ENCODE results near the gene KNSTRN. TPM values are rescaled to one million over a fixed set of nuclear protein-coding genes. Genes with fewer than 3 reads are reported as not detected.

The KNSTRN gene
- total and polyA plus RNA-seq, 2 of the 13 experiments (the other 11 are each of a cell fraction or from before 2014, with no cell fraction given) = 20.3 to 62.3 TPM

DNA sequence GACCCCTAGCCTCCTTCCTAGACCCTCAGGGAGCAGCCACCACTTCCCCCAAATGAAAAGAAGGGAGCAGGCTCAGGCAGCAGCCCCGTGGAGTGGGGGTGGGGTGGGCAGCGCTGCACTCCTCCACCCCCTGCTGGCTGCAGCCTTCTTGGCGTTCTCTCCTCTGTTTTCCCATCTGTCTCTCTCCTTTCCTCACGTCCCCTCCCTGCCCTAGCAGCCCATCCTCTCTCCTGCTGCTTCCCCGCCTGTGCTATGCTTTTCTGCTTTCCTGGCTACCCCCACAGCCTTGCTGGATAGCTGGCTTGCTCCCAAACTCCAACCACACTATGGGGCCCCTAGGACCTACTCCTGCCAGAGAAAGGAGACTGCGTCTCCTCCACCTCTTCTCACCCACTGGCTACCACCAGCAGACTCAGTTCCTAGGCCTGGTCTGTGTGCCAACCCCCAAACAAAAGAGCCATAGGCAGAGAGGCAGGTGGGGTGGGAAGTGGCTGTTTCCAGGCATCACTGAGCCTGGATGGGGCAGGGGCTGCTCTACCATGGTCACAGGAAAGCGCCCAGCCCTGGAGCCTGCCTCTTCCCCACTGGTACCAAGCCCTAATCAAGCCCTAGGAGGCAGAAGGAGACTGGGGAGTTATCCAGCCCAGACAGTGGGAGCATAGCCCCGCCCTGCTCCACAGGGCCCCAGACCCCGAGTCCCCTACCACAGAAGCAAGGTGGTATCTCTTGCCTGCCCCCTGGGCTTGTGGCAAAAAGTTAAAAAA lies 27.9 kb upstream of the KNSTRN start:
- Histone ChIP-seq H3K27me3 (ENCODE audit: control insufficient read depth in 1 of 2, insufficient read depth in 2 of 2, low read length in 2 of 2) (peaks cover 0 to 29% of the 10 kb centered on the region in 2 experiments; a peak in 4 of 5 replicates), H3K79me2 (ENCODE audit: insufficient read depth, low read length) (no peaks in the 10 kb centered on the region), H3K9me3 (ENCODE audit: low read length) (no peaks in the 10 kb centered on the region), H3K4me2 (ENCODE audit: low read depth, low read length) (peak overlapping the region; percentile 29; the same call in 1 of the 2 replicates), H3K4me1 (ENCODE audit: insufficient read depth, low read length) (peaks cover 41% of the 10 kb centered on the region), H3K4me3 (replicated peaks in 1 of 3; ENCODE audit: insufficient read depth in 1 of 3, low read depth in 2 of 3, low read length in 3 of 3) (no peak overlapping the region), H4K20me1 (ENCODE audit: insufficient read depth, low read length) (no peaks in the 10 kb centered on the region), H3K27ac (ENCODE audit: extremely low read length, insufficient read depth, low read length) (no peak overlapping the region), H3K36me3 (replicated peaks in 1 of 2; ENCODE audit: control insufficient read depth in 1 of 2, insufficient read depth in 2 of 2, low read length in 2 of 2) (no peaks in the 10 kb centered on the region), H2AFZ (ENCODE audit: low read length) (no peak overlapping the region), H3K9ac (ENCODE audit: insufficient read depth, low read depth, low read length) (no peak overlapping the region)
- ChIA-PET POLR2A (interaction anchor here (1.0 kb wide), 1 partner anchor 14 kb away, joined by 3 read pairs; the partner anchor contains the start of gene CCDC9B), CTCF (ENCODE audit: low intra/inter-chr PET ratio, low total read pairs) (interaction anchor here (1.4 to 2.0 kb wide), 2 partner anchors 10 to 13 kb away, joined by 3 to 7 read pairs; partner anchors contain the start of gene CCDC9B)
- 21% methylated on average over 8 of the region's 9 CpGs for WGBS (ENCODE audit: low lambda C conversion rate)
- FAIRE-seq (peak; percentile 4), DNase-seq (ENCODE audit: low spot score) (no peak), ATAC-seq (peak; percentile 65)
- intact Hi-C loops (cut with micrococcal nuclease; ENCODE audit: unreplicated experiment) = no loop called here
- in situ Hi-C loops (cut with HindIII; ENCODE audit: extremely low pct_ligation_motif_present, low pct_unique_long_range_greater_than_20kb) = no loop called here
- BruUV-seq (replicated peaks) = no TSS peak
- TF ChIP-seq PRPF4 (IDR thresholded peaks at IDR 0.05; ENCODE audit: low read depth, low read length, poor library complexity, severe bottlenecking) (peak; percentile 63), ZNF256 (CRISPR knock-in tag; conservative IDR thresholded peaks at IDR 0.05) (no peak), KLF11 (CRISPR knock-in tag; IDR thresholded peaks at IDR 0.05) (no peak), BORCS8-MEF2B (CRISPR knock-in tag; IDR thresholded peaks at IDR 0.05) (no peak), CENPX (CRISPR knock-in tag; IDR thresholded peaks at IDR 0.05) (no peak), RAD21 (CRISPR knock-in tag; IDR thresholded peaks at IDR 0.05) (0 out of 2 replicates have a peak, but pooled peaks have one; percentile 31), SP4 (CRISPR knock-in tag; IDR thresholded peaks at IDR 0.05) (no peak)
- TF ChIP-seq, protein P1, sequence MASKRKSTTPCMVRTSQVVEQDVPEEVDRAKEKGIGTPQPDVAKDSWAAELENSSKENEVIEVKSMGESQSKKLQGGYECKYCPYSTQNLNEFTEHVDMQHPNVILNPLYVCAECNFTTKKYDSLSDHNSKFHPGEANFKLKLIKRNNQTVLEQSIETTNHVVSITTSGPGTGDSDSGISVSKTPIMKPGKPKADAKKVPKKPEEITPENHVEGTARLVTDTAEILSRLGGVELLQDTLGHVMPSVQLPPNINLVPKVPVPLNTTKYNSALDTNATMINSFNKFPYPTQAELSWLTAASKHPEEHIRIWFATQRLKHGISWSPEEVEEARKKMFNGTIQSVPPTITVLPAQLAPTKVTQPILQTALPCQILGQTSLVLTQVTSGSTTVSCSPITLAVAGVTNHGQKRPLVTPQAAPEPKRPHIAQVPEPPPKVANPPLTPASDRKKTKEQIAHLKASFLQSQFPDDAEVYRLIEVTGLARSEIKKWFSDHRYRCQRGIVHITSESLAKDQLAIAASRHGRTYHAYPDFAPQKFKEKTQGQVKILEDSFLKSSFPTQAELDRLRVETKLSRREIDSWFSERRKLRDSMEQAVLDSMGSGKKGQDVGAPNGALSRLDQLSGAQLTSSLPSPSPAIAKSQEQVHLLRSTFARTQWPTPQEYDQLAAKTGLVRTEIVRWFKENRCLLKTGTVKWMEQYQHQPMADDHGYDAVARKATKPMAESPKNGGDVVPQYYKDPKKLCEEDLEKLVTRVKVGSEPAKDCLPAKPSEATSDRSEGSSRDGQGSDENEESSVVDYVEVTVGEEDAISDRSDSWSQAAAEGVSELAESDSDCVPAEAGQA (IDR thresholded peaks at IDR 0.05; ENCODE audit: low read depth) = no peak
- TF ChIP-seq, protein P1 (CRISPR knock-in tag; IDR thresholded peaks at IDR 0.05; ENCODE audit: borderline replicate concordance) = no peak
- TF ChIP-seq, protein P2, sequence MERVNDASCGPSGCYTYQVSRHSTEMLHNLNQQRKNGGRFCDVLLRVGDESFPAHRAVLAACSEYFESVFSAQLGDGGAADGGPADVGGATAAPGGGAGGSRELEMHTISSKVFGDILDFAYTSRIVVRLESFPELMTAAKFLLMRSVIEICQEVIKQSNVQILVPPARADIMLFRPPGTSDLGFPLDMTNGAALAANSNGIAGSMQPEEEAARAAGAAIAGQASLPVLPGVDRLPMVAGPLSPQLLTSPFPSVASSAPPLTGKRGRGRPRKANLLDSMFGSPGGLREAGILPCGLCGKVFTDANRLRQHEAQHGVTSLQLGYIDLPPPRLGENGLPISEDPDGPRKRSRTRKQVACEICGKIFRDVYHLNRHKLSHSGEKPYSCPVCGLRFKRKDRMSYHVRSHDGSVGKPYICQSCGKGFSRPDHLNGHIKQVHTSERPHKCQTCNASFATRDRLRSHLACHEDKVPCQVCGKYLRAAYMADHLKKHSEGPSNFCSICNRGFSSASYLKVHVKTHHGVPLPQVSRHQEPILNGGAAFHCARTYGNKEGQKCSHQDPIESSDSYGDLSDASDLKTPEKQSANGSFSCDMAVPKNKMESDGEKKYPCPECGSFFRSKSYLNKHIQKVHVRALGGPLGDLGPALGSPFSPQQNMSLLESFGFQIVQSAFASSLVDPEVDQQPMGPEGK (CRISPR knock-in tag; IDR thresholded peaks at IDR 0.05) = 0 out of 2 replicates have a peak, but pooled peaks have one; percentile 15
- TF ChIP-seq, protein P3, sequence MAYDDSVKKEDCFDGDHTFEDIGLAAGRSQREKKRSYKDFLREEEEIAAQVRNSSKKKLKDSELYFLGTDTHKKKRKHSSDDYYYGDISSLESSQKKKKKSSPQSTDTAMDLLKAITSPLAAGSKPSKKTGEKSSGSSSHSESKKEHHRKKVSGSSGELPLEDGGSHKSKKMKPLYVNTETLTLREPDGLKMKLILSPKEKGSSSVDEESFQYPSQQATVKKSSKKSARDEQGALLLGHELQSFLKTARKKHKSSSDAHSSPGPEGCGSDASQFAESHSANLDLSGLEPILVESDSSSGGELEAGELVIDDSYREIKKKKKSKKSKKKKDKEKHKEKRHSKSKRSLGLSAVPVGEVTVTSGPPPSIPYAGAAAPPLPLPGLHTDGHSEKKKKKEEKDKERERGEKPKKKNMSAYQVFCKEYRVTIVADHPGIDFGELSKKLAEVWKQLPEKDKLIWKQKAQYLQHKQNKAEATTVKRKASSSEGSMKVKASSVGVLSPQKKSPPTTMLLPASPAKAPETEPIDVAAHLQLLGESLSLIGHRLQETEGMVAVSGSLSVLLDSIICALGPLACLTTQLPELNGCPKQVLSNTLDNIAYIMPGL (CRISPR knock-in tag; IDR thresholded peaks at IDR 0.05; ENCODE audit: borderline replicate concordance in 1 of 2, low read depth in 1 of 2) = 0 out of 4 replicates have a peak, but pooled peaks of 1 of the 2 experiments have one; percentile 48
- TF ChIP-seq, protein P4, sequence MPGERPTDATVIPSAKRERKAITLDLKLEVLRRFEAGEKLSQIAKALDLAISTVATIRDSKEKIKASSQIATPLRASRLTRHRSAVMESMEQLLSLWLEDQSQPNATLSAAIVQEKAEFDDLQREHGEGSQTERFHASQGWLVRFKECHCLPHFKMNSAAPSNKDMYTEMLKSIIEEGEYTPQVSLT (CRISPR knock-in tag; IDR thresholded peaks at IDR 0.05; ENCODE audit: borderline replicate concordance, low read depth) = no peak
